ENCODE results near the gene RASL12. TPM values are rescaled to one million over a fixed set of nuclear protein-coding genes. Genes with fewer than 3 reads are reported as not detected.
A peak's percentile ranks its signal among the peaks of the same experiment; 100 is the strongest.

Gene RASL12
- total and polyA plus RNA-seq, 2 of the 4 experiments (the other 2 are of a cell fraction), result 0.18 to 0.22 TPM

- Histone ChIP-seq H3K79me1 (ENCODE audit: low read depth in 1 of 2, low read length in 2 of 2) (no peaks in the 10 kb centered on the region), H3K36me3 (ENCODE audit: control insufficient read depth, insufficient read depth, low read length) (no peaks in the 10 kb centered on the region), H2BK120ac (ENCODE audit: low read depth, low read length) (no peak overlapping the region), H2AFZ (replicated peaks; ENCODE audit: low read length, poor library complexity) (no peak overlapping the region), H2AK9ac (replicated peaks; ENCODE audit: low read depth, low read length, poor library complexity) (no peak overlapping the region), H3K9me1 (ENCODE audit: insufficient read depth, low read length) (no peaks in the 10 kb centered on the region), H2AK5ac (ENCODE audit: low read depth, low read length) (0 out of 2 replicates have a peak overlapping the region, but pooled peaks have one; percentile 2), H4K5ac (ENCODE audit: low read depth, low read length) (no peak overlapping the region), H3K23ac (ENCODE audit: low read depth, low read length) (no peak overlapping the region), H3K56ac (ENCODE audit: extremely low read depth, insufficient read depth, low read length) (no peak overlapping the region), H3K4me3 (ENCODE audit: insufficient read depth, low read depth, low read length) (no peak overlapping the region), H3K4me2 (ENCODE audit: low read depth, low read length) (no peak overlapping the region), H3K9me3 (ENCODE audit: control insufficient read depth, insufficient read depth, low read length) (no peaks in the 10 kb centered on the region), H4K20me1 (ENCODE audit: insufficient read depth, low read length) (no peaks in the 10 kb centered on the region; the same call in 1 of the 2 replicates), H3K9ac (ENCODE audit: low read depth, low read length) (no peak overlapping the region), H2BK20ac (ENCODE audit: low read depth, low read length) (no peak overlapping the region), H3K18ac (ENCODE audit: low read depth, low read length) (no peak overlapping the region), H3K4me1 (ENCODE audit: control insufficient read depth, insufficient read depth, low read length) (peaks cover 37% of the 10 kb centered on the region), H3K14ac (replicated peaks; ENCODE audit: low read depth, low read length) (no peak overlapping the region), H4K91ac (ENCODE audit: insufficient read depth, low read depth, low read length) (no peak overlapping the region), H3K4ac (ENCODE audit: low read depth, low read length) (no peak overlapping the region), H3K27ac (ENCODE audit: insufficient read depth, low read length) (no peak overlapping the region), H2BK5ac (ENCODE audit: low read depth, low read length, poor library complexity, severe bottlenecking) (no peak overlapping the region), H3K27me3 (ENCODE audit: control insufficient read depth, insufficient read depth, low read length) (peaks cover 28% of the 10 kb centered on the region), H2BK15ac (ENCODE audit: low read depth, low read length) (no peak overlapping the region), H4K8ac (ENCODE audit: low read depth in 2 of 2, low read length in 2 of 2) (no peak overlapping the region)
- TF ChIP-seq RCOR1 (IDR thresholded peaks at IDR 0.05; ENCODE audit: insufficient replicate concordance, low read length) (no peak), SMC3 (IDR thresholded peaks at IDR 0.05; ENCODE audit: low read depth, low read length) (no peak), RFX5 (IDR thresholded peaks at IDR 0.05; ENCODE audit: low read depth, low read length) (no peak), NFE2L2 (IDR thresholded peaks at IDR 0.05; ENCODE audit: low read depth, low read length) (no peak), ELK1 (IDR thresholded peaks at IDR 0.05; ENCODE audit: borderline replicate concordance, low read depth, low read length) (no peak)
- WGBS, 2 experiments (ENCODE audit: extremely low coverage in 2 of 2, insufficient read length in 1 of 2), result no CpG with 5 or more reads among the region's 3 CpGs
- in situ Hi-C loops (cut with MboI; ENCODE audit: low sequenced_read_pairs) (loop anchor here (5.0 to 10.0 kb wide), 2 partner anchors 35 to 53 kb away; no protein-coding TSS in a partner anchor), intact Hi-C loops (cut with micrococcal nuclease) (no loop called here), dilution Hi-C loops (cut with HindIII; ENCODE audit: low sequenced_read_pairs, unreplicated experiment) (no loop called here)
- CTCF ChIA-PET, result interaction anchor here (0.8 to 1.2 kb wide), 4 partner anchors 14 to 53 kb away, joined by 3 to 4 read pairs (median 3); no protein-coding TSS in a partner anchor
- DNase-seq (no peak), ATAC-seq (ENCODE audit: low read depth) (no peak)
- POLR2A ChIA-PET (ENCODE audit: unreplicated experiment), result no interaction called here
- no TSS peak for BruUV-seq (replicated peaks)
These were observed 19.6 kb upstream of the RASL12 start for GRCh38 chr15:65087411-65087810.

Measured in IMR-90 (cell line).